GM19043 (cell line): Measurements from ENCODE around the gene SH2D5.
"Not testable (repeated sequence)": the region's sequence is repeated elsewhere in the genome, so short reads cannot be mapped to it uniquely, and the experiment has no call there.

Experiments
- ATAC-seq: cut with Tn5 transposase; IDR thresholded peaks from one replicate; pipeline ENCODE4 v1.9.1; 2021; ENCODE audit warnings: low read depth; ENCODE audit not compliant: unreplicated experiment

The SH2D5 gene

DNA sequence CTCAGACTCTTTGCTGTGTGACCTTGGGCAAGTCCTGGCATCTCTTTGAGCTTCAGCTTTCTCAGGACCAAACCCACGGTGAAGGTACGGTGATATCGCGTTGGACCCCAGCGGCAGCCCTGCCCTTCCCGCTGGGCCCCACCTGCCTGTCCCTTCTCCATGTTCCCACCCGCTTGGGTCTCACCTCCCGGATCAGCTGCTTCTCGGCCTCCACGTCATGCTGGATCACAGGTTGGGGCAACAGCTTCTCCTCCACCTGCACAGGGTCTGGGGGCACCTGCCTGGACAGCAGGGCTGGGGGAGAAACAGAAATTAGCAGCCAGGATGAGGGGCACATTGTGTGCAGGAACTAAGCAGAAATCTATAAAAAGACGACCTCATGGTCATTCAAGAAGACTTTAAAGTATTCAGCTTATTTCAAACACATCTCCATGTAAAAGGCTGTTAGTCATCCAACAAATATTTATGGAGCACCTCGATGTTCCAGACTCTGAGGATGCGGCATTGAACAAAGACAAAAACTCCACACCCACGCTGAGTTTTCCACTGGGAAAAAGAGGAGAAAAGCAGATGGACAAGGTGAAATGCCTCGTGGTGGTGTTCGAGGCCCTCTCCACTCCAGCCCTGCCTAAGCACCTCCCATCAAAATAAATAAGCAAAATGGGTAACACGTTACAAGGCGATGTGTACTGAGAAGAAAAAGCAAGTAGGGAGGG lies 34.1 kb downstream of the SH2D5 start:
- no peak for ATAC-seq

DNA sequence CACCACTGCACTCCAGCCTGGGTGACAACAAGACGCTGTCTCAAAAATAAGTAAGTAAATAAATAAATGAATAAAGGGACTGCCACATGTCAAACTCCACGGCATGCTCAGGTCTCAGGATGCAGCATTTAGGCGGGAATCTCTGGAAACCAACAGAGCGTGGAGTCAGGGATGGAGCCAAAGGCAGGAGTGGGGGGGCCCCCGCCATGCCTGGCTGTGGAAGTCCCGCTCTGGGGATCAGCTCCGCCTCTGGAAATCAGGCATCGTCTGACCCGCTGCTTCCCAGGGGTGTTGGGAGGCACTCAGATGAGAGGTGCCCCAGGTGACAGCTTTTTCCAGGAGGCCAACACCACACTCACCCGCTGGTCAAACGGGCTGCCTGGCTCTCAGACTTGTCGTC lies 34.9 kb downstream of the SH2D5 start:
- no peak for ATAC-seq

DNA sequence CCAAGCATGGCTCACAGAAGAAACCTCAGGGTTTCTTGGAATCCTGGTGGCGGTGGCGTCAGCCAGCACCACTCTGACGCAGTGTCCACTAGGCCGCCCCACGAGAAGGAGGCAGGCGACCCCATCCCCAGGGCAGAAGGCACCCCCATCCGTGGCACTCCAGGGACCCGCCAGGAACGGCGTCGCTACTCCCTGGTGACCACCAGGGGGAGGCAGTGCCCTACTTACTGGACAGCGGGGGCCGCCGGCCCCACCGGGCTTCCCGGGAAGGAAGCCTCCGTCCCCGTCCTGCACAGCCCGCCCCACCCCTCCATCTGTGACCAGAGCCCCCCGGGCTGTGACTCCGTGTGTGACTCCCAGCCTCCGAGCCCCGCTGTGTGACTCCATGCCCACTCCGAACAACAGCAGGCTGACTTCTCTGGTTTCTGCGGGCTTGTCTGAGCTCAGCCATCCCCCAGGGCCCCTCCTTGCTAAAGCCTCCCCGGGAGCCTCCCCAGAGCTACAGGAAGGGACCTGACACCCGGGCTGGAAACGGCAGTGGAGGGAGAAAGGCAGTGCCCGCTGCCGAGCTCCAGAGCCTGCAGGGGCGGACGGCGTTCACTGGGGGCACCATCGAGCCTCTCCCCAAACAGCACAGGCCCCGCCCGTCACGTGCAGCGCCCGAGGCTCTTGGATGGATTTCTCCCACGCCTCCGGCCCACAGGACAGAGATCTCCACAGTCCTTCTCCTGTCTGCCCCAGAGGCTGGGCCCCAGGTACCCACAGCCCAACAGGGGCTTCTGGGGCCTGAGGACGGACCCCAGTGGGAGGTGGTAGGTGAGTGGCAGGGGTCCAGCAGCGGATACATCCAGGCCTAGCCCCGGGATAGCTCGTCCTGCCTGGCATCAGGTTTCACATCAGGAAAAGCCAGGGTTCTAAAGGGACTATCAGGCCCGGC lies 35.8 kb downstream of the SH2D5 start:
- ATAC-seq, result peak; percentile 57

DNA sequence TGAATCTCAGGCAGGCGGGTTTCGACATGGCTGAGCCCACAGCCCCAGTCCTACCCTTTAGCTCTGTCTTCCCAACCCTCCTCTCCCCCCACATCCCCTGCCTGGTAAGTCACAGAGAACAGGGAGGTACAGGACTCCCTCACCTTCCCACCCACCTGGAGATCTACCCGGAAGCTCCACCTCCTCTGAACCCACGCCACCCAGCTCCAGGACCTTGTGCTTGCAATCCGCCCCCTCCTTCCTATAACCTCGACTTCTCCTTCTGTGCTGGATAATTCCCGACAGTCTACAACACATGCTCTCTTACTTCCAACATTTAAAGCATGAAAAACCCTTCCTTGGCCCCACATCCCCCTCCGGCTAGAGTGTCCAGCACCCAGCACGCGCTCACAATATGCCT lies 37.0 kb downstream of the SH2D5 start:
- no peak for ATAC-seq

- no peak for ATAC-seq
Observed at GRCh38 chr1:20693623-20694022, 38.9 kb downstream of the SH2D5 start.

DNA sequence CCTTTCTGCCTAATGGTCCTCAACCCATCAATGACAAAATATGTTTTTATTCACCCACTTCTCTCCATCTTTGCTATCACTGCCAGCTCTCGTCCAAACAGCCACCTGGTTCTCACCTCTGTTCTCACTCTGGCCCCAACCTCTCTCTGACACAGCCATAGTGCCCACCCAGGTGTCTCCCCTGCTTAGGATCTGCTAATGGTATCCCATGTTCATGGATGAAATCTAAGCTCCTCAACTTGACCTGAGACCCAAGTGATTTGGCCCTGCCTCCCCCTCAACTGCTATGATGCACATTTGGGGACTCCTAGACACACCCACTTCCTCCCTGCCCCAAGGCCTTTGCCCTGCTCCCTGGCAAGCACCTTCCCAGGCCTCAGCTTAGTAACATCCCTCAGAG lies 40.6 kb downstream of the SH2D5 start:
- no peak for ATAC-seq

DNA sequence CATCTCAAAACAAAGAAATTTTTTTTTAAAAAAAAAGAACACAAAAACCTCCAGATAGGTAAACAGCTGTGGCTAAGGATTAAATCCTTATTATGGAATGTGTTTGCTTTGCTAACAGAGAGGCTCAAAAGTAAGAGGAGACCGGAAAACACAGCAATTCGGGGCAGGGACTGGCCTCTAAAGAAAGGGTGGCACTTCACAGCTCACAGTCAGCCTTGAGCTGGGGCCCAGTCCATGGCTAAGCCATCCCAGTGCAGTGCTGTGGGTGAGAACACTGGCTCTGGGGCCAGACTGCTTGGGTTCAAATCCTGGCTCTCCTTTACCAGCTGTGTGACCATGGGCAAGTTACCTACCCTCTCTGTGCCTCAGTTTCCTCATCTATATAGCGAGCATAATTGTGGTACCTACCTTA lies 42.9 kb downstream of the SH2D5 start:
- ATAC-seq, result no peak

DNA sequence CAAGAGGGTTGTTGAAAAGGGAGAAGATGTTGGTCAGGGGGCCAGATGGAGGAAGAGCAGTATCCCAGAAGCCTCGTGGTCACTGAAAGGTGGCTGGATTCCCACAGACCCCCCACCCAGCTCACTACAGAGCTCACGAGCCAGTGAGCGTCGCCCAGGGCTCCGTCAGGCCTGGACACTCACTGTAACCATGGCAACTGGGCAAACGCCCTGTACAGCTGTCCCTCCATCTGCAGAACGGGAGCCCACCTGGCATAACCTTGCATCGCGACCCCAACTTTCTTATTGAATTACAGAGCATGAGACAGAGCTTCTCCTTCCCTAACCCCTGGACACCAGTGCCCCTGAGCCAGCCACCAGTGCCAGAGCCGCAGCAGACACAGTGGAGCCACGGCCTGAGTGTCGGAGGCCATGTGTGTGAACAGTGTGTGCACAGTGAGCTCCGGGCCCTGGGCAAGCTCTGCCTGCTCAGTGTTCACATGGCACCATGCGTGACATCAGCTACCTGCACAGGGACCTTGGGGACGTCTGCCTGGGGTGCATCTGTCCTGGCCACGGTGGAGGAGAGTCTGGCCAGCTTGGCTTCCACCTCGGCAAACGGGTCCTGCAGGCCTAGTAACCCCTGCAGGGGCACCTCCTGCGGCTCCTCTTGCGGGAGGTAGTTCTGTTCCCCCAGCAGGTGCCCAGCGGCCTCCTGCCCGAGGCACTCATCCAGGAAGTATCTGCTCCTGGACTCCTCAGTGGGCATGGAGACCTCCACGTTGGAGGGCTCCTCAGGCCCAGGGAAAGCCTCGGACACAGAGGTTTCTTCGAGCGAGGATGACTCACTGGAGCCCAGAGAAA lies 45.4 kb downstream of the SH2D5 start:
- ATAC-seq, result no peak

DNA sequence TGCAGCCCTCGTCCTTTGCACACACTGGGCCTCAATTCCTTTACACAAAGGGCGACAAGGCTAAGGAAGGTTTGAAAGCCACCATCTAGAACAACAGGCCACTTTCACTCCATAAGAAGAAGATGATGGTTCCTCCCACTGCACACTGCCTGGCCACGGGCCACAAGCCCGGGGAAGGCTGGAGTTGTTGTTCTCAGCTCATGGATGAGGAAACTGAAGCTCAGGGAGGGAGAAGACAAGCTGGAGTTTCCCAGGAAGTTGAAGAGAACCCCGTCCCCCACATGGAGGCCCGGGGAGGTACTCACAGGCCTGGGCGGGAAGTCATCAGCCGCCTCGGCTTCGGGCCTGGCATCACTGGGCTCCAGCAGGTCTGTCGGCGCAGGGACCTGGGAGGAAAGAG lies 46.8 kb downstream of the SH2D5 start:
- ATAC-seq, result no peak

DNA sequence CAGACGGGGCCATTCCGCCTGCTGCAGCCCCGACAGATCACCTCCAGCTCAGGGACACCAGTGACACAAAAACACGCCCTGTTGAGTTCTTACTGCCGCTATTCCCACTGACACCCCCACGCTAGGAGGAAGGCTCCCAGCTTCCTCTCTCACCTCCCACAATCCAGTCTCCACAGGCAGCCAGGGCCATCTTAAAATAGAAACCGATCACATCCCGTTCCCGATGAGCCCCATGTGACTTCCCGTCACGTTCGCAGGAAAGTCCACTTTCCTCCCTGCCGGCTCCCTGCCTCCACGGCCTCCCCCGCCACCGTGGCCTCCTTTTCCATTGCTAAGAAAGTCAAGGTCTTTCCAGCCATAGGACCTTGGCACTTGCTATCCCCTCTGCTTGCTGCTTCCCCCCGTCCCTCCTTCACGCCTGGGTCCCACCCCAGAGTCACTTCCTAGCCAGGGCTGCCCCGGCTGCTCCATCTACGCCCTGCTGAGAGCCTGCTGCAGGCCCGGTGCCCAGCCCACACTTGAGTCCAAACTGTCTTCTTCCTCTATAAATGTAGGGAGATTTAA lies 47.3 kb downstream of the SH2D5 start:
- no peak for ATAC-seq

DNA sequence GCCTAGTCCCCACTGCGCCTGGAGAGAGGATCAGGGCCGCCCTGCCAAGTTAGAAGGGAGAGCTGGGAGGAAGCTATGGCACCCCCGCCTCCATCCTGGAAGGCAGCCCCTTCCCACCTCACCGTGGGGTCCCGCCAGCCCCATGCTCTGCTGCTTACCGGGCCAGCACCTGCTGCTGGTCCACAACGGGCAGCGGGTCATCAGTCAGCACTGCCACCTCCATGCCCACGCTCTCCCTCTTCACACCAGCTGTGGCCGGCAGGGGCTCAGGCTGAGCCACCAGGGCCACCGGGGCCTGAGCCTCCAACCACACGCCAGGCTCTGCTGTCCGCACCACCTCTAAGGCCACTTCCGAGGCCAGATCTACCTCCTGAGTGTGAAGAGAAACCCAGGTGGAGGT lies 47.9 kb downstream of the SH2D5 start:
- ATAC-seq, result no peak

- no peak for ATAC-seq
Observed at GRCh38 chr1:20684050-20684620, 48.4 kb downstream of the SH2D5 start.

GRCh38 chr1:20683614-20684013 lies 48.9 kb downstream of the SH2D5 start:
- ATAC-seq, result no peak

DNA sequence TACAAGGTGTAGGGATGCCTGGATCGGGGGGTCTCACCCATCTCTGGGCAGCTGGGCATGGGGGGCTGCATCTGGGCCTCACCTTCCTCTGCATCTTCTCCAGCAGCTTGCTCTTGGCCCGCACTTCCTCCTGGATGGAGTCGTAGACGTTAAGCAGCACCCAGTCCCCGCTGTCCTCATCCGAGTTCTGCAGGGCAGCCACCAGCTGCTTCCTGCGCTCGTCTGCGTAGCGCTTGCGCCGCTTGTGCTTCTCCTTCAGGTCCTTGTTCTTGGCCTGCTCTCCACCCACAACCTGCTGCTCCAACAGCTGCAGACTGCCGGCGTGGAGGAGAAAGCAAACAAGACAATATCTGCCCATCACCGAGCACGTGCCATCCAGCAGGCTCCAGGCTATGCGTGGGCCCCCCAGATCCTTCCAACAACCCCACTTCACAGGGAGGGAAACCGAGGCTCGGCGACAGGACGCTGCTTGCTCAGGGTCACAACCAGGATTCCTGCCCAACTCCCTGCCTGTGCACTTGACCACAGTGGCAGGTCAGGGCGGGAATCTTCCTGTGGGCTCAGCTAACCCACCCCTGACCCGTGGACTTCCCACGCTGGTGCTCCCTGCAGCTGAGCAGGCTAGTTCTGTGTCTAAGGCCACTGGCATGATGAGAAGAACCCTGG lies 49.8 kb downstream of the SH2D5 start:
- no peak for ATAC-seq

- no peak for ATAC-seq
Observed at GRCh38 chr1:20681999-20682398, 50.5 kb downstream of the SH2D5 start.

- no peak for ATAC-seq
Observed at GRCh38 chr1:20680269-20680668, 52.2 kb downstream of the SH2D5 start.

GRCh38 chr1:20678599-20678998 lies 53.9 kb downstream of the SH2D5 start:
- ATAC-seq, result no peak

DNA sequence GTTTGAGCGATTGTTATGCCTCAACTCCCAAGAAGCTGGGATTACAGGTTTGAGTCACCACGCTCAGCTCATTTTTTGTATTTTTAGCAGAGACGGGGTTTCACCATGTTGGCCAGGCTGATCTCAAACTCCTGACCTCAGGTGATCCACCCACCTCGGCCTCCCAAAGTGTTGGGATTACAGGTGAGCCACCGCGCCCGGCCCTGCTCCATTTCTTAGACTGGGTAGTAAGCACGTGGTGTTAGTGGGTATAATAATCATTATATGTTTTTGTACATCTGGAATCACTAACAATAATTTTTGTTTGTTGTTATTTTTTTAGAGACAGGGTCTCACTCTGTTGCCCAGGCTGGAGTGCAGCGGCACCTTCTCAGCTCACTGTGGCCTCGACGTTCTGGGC lies 58.9 kb downstream of the SH2D5 start:
- not testable (repeated sequence) for ATAC-seq

DNA sequence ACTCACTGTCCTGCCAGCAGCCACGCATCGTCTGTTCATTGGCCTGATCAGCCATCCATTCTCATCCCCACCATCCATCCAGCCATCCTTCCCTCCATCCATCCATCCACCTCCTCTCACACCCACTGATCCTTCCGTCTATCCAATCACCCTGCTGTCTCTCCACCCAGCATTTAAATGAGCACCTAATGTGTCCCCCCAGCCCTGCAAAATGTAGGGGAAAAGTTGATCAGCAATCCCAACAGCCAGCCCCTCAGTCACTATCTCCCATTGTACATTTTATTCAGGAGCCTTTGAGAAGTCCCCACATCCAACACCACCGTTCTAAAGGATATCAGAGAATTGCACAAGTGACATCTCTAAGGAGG lies 60.3 kb downstream of the SH2D5 start:
- ATAC-seq, result no peak

- ATAC-seq, result no peak
Observed at GRCh38 chr1:20670936-20671335, 61.6 kb downstream of the SH2D5 start.
